DMS114 treated with DMSO at 0.1 percent for 48 hours (cell line): ENCODE measurements around the gene GALNTL6.

Experiments
- DNase-seq: peaks from one replicate; lab custom pipeline; 2025; ENCODE audit not compliant: unreplicated experiment; lab: John Stamatoyannopoulos, UW

Gene GALNTL6

DNA sequence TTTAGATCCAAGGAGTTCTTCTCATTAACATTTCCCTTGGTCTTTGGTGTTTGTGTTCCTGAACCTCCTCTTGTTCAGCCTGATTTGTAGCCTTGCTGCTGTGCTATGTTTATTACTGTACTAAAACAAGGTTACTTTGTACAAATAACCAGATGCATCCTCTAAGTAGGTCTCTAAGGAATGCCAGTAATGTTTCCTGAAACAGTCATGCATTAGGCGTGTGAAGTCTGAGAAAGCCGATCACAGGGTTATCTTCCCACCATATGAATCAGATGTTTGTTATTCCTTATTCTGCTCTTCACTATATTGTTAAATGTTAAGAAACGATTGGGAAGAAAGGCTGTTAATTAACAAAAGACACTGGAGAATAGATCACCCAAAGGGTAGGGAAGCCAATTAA lies 66.9 kb downstream of the GALNTL6 start:
- DNase-seq, result no peak

- no peak for DNase-seq
These were observed 76.5 kb downstream of the GALNTL6 start for GRCh38 chr4:171889681-171890080.

DNA sequence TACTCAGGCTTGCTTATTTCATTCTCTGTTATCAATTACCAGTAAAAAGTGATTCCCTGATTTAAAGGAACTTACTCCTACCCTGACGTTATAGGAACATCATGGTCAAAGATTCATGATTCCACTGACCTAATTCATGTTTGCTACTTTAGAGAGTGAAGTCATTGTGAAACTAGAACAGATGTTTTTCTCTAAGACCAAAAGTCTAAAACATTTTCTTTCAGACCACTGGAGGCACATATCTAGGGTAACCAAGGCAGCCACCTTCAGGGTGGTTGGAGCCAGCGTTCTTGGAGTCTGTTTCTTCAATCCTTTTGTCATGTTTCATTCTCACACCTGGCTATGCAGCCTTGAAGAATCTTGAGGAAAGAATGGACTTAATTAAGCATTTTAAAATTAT lies 77.8 kb downstream of the GALNTL6 start:
- no peak for DNase-seq

GRCh38 chr4:171896426-171896825 lies 83.2 kb downstream of the GALNTL6 start:
- DNase-seq, result no peak

- no peak for DNase-seq
These were observed 106.1 kb downstream of the GALNTL6 start for GRCh38 chr4:171919314-171919713.

GRCh38 chr4:171920901-171921300 lies 107.7 kb downstream of the GALNTL6 start:
- no peak for DNase-seq

DNA sequence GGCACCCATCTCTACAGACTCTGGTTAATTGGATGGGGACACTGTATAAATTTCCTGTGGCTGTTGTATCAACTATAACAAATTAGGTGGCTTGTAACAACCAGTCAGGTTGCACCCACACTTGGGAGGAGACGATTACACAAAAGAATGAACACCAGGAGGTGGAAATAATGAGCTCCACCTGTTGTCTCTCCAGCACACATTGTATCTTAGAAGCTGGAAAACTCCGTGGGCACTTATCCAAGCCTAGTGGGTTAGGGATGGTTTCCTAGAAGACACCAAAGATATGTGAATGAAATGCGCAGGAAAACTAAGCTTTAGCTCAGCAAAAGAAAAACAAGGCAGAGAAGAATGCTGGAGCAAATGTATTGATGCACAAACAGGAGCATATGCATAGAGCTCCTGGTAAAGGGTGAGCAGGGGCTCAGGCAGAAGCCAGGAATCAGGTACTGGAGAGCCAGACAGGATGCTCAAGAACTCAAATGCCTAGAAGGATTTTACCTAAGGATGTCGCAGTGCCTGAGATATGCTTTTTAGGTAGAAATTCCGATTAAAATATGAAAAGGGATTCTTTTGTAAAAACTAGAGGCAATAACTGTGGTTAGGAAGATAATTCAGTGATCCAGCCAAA lies 111.7 kb downstream of the GALNTL6 start:
- DNase-seq, result no peak

DNA sequence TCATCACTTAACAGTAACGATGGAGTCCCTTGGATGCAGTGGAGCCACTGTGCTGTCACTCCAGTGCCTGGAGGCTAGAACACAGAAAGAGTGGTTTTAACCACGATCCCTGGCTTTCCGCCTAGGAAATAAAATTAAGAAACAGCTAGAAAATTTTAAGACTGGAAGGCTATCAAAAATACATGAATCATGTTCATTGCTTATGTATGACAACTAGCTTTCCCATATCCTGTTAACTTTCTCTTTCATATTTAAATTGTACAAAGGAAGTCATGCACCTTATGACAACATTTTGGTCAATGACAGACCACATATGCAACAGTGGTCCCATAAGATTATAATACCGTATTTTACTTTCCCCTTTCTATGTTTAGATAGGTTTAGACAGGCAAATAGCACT lies 115.1 kb downstream of the GALNTL6 start:
- DNase-seq, result no peak

DNA sequence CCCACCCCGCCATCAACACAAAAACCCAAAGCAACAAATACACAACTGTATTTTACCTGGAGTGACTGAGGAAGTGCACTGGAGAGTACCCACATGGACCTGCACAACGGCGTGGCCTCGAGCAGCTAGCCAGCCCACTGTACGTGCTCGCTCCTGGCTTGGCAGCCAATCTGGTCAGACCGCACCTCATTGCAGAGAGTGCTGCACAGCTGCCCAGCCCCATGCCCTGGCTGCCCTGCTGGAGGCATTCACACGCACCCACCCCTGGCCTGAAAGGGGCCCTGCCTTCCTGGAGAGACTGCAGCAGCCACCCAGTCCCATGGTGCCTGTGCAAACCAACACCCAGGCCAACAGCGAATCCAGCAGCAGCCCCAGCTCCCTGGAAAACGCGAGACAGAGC lies 116.3 kb downstream of the GALNTL6 start:
- DNase-seq, result no peak

DNA sequence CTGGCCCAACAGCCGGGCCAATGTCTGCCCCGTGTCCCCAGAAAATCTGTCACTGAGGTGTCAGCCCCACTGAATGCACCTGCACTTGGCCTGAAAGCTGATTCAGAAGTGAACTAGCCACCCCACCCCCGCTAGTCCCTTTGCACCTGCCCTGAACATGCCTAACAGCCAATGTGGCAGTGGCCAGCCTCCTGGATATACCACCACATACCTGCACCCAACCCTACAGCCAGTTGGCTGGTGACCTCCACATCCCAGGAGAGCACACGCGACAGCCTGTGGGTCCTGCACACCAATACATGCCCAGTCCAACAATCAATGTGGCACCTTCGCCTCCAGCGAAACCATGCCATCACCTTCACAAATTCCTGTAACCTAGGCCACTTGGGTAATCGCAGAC lies 116.7 kb downstream of the GALNTL6 start:
- no peak for DNase-seq

DNA sequence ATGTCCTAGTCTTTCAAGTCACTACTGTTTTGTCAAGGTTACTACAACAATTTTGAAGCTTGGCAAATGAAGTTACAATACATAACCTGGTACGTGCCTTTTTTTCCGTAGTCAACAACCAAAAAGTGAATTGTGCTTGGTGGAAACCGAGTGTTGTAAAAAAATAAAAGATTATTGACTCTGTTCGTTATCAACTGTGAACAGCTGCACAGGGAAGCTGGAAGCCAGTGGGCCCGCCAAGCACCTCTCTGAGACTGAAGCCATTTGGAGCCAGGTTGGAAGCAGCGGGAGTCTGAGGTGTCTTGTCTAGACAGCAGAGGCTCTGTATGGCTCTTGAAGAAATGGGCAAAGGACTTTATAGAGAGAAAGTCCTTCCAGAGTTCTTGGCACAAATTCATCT lies 119.0 kb downstream of the GALNTL6 start:
- no peak for DNase-seq

DNA sequence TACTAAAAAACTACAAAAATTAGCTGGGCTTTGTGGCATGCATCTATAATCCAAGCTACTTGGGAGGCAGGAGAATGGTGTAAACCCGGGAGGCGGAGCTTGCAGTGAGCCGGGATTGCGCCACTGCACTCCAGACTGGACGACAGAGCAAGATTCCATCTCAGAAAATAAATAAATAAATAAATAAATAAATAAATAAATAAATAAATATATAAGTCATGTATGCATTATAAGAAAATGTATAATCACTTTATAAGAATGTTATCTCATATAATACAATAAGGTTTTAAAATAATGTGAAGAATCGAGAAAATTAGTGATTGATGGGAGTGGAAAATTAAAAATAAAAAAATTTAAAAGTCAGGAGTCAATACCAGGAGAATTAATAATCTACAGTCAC lies 127.5 kb downstream of the GALNTL6 start:
- no peak for DNase-seq

DNA sequence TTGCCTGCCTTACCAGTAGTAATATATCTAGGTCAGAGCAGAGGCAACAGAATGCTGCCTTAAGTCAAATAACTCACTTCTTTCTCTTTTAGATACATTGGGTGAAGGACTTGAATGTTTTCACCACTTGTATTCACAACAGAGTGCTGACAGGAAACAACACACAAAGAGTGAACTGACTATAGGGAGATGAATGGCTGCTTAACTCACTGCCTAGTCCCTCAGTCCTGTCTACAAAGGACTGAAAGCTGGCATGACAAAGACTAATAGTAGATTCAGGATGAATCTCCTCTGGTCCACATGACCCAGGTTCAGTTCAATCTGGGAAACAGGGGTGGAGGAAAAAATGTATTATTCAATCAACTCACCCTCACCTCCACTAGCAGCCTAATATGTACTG lies 134.2 kb downstream of the GALNTL6 start:
- DNase-seq, result no peak

- DNase-seq, result no peak
These were observed 134.8 kb downstream of the GALNTL6 start for GRCh38 chr4:171948038-171948437.

DNA sequence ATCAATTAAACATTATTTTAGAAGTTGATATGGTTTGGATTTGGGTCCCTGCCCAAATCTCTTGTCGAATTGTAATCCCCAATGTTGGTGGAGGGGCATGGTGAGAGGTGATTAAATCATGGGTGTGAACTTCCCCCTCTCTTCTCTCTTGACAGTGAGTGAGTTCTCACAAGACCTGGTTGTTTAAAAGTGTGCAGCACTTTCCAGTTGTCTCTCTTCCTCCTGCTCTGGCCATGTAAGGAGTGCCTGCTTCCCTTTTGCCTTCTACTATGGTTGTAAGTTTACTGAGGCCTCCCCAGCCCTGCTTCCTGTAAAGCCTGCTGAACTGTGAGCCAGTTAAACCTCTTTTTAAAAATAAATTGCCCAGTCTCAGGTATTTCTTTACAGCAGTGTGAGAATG lies 141.4 kb downstream of the GALNTL6 start:
- no peak for DNase-seq

DNA sequence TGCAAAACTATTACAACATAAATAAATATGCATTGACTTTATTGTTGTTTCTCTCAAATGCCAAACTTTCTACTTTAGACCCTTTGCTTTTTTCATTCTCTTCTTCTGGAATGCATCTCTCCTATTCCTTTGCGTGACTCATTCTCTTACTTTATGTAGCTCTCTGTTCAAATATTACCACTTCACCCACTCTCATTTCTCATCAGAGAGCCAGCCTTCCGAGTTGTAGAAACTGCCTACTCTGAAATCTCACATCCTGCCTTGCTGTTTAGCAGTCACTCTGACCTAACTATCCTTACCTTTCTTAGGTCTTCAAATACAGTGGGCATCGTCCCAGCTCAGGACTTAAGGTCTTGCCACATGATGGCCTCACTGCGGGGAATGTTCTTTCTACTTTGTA lies 143.5 kb downstream of the GALNTL6 start:
- no peak for DNase-seq

DNA sequence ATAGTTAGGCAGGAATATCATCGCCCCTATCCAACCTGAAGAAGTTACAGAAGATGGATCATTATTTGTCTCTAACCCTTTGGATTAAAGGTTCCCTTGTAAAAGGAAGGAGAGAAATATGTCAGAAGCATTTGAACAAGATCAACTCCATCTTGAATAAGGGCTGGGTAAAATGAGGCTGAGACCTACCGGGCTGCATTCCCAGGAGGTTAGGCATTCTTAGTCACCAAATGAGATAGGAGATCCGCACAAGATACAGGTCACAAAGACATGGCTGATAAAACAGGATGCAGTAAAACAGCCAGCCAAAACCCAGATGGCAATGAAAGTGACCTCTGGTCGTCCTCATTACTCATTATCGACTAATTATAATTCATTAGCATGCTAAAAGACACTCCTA lies 148.9 kb downstream of the GALNTL6 start:
- DNase-seq, result no peak

DNA sequence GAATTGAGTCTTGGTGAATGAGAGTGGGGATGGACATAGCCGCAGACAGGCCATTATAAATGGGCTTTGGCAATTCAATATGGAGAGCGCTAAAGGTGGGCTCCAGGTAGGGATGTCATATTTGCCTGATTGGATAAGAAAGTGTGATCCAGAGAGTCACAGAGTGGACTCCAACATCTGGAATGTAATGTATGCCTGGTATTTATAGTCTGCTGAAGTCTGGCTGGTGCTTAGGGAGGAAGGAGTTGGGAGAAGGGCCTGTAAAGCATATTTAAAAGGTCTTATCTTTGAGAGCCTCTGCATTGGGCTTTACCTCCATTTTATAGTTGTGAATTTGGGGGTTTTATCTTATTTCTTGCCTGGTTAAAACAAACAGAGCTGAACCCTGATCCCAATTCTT lies 153.2 kb downstream of the GALNTL6 start:
- no peak for DNase-seq

DNA sequence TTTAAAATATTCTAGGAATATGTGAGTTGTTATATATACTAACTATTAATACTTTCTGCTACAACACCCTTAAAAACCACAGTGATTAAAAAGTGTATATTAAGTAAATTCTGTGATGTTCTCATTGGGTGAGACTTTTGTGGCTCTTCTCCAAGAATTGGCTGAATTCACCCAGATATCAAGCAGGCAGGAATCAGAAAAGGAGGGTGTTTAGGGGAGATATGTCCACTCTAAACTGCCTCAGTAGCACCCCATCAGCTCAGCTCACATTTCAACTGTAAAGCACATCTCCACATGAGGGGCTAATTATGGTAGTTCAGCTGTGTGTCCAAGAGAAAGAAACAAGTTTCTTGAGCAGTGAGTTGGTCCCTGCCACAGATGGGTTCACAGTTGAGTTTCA lies 165.0 kb downstream of the GALNTL6 start:
- DNase-seq, result no peak

- no peak for DNase-seq
These were observed 166.3 kb downstream of the GALNTL6 start for GRCh38 chr4:171979461-171979860.

- DNase-seq, result no peak
These were observed 168.0 kb downstream of the GALNTL6 start for GRCh38 chr4:171981185-171981584.

DNA sequence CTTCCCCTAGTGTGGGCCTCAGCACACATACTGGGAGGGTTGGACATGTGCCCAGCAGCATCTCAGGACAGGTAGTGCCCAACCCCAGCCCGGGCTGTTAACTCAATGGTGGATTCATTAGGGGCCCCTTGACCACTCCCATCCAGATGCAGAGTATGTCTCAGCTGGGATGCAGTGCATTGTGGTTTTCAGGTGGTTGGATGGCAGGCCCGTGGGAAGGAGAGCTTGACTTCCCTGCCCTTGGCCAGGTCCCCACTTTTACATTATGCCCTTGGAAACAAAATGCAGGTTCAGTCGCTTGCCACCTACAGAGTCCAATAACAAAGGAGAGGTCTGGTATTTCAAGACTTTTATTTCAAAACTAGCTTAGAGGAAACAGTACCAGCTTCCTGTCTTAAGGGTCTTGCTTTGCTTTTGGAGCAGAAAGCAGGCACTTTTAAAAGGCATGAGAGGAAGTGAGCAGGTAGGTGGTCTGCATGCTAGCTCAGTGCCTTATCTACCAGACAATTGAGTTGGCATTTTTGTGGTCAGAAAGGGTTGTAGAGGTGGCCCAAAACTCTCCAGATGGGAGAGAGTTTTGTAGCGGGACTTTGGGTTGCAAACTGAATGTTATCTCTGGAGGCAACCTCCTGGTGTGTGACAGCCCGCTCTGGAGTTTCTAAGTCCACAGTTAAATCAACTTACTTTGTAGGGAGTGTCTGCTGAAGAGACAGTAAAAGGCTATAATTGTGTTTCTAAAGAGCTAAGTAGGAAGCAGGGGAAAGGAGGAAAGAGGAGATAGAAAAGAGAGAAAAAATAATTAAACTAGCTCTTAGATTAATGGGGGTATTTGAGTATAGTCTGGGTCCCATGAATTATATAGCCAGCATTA lies 171.0 kb downstream of the GALNTL6 start:
- no peak for DNase-seq

DNA sequence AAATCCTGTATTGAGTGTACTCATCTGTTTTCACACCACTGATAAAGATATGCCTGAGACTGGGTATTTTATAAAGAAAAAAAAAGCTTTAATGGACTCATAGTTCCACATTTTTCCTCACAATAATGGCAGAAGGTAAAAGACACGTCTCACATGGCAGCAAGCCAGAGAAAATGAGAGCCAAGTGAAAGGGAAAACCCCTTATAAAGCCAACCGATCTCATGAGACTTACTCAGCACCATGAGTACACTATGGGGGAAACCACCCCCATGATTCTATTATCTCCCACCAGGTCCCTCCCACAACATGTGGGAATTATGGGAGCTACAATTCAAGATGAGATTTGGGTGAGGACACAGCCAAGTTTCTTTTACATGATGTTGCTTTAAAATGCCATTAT lies 171.9 kb downstream of the GALNTL6 start:
- no peak for DNase-seq
